GM18505 (cell line): ENCODE measurements around the gene COA7.

Experiments used
- ATAC-seq: cut with Tn5 transposase; IDR thresholded peaks from one replicate; pipeline ENCODE4 v1.9.1; 2021; ENCODE audit not compliant: unreplicated experiment
- POLR2A ChIP-seq: IDR thresholded peaks from 4 replicates; pipeline ENCODE4 v1.6.1; 2011; ENCODE audit warnings: borderline replicate concordance; ENCODE audit not compliant: insufficient read depth, insufficient read length; ENCODE audit errors: extremely low read depth

Gene COA7

DNA sequence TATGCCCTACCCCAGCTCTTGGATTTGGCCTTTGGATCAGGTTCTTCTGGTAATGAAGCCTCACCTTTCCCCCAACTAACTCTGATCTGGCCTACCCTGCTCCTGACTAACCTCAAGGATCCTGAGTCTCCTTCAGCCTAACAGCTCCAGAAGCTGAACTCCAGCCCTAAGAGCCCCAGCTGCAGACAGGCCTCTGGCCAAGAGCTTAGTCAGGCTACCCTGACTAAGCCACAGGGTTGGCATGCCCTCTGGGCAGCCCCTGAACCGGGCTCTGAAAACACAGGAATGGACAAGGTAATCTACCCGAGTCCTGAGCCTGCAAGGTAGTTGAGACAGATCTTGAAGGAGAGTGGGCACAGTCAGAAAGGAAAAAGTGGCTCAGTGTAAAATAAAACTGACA lies 29.4 kb downstream of the COA7 start:
- no peak for TF ChIP-seq POLR2A
- ATAC-seq: no peak

DNA sequence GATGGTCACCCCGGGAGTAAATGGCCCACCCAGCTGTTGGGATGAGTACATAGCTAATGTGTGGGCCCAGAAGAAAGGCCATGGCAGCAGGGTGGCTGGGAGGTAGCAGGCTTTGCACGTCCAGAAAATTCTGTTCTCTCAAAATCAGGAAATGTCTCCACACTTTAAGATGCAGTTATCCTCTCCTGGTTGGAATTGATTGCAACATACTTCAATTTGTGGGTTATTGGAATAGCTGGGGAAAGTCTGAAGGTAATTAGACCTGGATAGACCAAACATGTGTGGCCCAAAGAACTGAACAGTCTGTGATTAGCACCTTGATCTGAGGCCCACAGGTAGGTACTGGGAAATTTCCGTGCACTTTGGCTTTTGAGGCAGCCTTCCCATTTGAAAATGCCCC lies 30.2 kb downstream of the COA7 start:
- no peak for TF ChIP-seq POLR2A
- no peak for ATAC-seq

DNA sequence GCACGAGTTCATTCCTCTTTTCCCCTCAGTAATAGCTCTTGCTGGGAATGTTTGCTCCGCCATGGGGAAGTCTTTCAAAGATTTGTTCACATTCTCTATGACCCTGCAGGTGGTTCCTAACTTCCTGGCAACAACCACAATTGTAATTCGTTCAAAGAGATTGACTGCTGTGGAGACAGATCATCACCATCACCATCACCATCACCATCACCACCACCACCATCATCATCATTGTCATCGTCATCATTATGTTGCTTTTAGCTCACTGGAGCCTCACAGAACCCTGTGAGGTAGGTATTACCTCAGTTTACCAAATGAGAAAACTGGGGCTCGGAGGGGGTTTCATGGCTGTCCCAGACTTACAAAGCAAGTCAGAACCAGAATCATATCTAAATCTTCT lies 30.9 kb downstream of the COA7 start:
- no peak for ATAC-seq
- no peak for TF ChIP-seq POLR2A

DNA sequence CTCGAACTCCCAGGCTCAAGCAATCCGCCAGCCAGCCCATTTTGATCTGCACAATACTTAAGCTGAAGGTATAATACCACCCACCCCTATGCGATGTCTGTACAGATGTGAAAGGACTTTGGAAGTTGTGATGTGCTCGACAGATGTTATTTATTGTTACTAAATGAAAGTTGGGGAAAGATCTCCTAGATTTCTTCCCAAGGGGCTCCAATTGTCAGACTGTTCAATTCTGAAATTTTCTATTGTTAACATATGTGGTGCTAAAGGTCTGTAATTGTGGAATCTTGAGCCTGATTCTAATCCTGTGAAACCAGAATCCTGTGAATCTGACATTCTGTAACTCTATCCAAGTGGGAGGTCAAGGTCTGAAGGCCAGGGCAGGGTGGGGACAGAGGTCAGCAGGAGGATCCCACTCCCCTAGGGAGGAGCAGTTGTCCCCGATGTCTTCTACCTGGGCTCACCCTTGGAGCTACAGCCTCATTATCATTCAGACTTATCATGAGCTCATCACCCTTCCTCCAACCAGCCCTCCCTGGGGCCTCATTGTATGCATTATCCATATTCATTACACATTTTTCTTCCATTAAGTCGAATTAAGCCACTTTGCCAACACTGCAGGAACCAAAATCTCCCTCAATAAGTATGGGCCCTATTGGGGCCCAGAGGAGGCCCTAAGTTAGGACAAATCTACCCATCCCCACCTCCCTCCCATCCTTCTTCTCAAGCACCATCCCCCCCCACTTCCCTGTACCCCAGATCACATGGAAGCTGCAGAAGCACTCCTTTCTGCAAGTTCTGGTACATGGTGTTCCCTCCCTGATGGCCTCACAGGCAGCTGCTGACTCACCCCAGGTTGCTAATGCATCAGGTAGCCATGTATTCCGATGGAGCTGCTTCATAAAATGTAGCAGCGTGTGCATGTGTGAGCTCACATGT lies 32.9 kb downstream of the COA7 start:
- ATAC-seq: no peak
- TF ChIP-seq POLR2A: no peak

DNA sequence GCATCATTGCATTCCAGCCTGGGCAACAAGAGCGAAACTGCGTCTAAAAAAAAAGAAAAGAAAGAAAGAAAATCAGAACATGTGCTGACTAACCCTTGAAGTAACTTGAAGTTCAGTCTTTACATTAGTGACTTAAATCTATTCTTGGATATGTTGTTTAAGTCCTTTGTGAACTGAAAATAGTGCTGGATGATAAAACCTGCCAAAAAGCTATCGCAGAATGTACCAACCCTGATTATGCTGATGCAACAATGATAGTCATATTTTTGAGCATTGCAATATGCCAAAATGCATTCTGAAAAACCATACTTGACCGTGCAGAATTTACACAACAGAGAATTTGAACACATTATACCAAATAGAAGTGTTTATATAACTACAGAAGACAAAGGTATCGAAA lies 34.4 kb downstream of the COA7 start:
- ATAC-seq: no peak
- no peak for TF ChIP-seq POLR2A

DNA sequence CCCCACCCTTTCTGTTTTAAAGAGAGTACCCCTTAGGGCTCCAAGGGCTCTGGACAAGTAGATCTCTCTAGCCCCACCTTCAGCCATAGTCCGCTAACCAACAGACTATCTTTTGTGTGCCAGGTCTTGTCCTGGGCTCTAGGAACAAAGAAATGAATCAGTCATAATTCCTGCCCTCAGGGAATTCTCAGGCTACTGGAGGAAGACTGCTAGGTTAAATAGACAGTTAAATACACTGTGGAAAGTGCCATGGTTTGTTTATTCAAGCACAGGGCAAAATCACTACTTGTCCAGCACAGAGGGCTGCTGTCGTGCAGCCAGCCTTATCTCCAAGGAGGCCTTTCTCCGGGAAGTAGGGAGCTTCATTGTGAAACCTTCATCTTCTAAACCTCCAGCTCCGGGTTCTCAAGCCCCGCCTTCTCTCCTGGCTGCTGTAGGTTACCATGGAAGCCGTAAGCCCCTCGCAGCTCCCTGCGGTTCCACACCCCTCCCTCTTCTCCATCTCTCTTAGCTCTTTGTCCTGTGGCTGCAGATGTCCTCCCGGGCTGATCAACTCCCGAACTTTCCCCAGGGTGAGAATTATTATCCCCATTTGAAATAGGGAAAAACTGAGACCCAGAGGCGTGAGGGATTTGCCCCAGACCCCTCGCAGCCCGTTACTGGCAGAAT lies 35.4 kb downstream of the COA7 start:
- no peak for TF ChIP-seq POLR2A
- no peak for ATAC-seq

DNA sequence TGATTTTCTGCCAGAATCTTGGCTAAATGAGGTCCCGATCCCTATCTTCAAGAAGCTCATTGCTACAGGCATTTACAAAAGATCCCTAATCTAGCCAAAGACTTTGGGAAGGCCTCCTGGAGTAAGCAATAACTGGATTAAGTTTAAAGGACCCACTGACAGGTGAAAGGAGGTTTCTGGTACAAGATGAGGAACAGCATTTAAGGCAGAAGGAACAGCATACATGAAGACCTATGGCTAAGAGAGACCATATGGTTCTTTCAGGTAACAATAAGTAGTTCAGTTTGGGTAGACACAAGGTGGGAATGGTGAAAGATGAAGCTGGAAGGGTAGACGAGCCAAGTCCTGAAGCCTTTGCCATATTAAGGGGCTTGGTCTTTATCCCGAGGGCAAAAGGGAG lies 37.3 kb downstream of the COA7 start:
- no peak for TF ChIP-seq POLR2A
- ATAC-seq: no peak

DNA sequence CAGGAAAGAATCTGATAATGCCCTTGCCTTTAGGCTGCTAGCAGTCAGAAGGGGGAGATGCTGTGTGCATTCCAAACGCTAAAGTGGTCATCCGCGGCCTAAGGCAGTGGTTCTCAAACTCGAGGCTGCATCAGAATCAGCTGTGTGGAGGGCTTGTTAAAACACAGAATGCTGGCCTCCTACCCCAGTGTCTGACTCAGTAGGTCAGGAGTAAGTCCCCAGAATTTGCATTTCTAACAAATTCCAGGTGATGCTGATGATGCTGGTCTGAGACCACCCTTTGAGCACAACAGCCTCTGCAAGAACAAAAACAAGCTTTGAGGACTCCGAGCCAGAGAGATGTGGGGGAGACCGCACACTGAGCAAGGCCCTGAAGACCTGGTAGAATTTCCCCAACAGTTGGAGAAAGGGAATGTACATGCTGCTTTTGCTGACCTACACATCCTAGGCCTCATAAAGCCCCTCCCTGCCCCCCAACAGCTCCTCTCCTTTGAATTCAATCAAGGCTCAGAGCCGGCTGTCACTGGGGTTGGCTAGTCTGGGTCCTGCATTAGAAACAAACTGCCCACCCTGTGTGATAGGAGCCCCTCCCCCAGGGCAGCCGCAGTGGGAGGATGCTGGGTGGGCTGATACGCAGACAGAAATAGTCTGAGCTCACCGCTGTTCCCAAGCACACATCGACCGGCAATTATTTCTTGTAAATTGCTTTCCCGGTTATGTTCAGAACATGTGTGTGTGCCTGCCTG lies 38.1 kb downstream of the COA7 start:
- no peak for ATAC-seq
- TF ChIP-seq POLR2A: no peak

DNA sequence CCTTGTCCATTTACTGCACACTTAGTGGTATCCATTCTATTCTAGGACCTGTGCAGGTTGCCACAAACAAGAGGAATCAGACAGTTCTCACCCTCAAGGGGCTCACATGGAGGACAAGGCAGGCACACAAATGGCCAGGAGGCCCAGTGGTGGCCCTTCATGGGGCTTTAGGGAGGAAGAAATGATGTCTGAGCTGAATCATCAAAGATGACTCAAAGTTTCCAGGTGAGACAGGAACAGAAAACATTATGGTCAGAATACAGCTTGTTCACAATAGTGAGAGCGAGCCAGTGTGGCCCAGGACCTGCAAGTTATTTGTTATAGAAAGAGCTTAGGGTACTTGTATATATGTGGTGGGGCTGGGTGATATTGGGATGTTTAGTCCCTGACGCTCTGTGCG lies 38.8 kb downstream of the COA7 start:
- no peak for TF ChIP-seq POLR2A
- no peak for ATAC-seq

DNA sequence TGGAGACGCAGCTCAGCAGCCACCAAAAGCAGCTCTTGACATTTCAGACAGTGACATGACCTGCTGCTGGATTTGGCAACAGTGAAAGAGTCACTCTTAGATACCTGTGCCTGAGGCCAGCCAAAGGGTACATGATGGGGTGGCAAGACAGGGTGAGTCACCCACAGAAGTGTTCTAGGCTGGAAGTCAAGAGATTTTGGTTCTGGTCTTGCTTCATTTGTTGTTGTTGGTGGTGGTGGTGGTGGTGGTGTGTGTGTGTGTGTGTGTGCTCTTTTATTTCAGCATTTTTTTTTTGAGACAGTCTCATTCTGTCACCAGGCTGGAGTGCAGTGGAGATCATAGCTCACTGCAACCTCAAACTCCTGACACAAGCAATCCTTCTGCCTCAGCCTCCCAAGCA lies 39.4 kb downstream of the COA7 start:
- no peak for TF ChIP-seq POLR2A
- no peak for ATAC-seq

DNA sequence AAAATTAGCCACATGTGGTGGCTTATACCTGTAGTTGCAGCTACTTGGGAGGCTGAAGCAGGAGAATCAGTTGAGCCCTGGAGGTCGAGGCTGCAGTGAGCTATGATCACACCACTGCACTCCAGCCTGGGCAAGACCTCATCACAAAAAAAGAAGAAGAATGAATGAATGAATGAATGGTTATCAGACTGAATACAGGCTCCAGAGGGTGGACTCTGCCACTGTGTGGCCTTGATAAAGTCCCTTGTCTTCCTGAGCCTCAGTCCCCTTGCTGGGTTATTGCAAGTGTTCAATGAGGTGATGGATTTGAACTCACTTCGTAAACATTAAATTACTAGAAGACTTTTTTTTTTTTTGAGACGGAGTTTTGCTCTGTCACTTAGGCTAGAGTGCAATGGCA lies 40.4 kb downstream of the COA7 start:
- no peak for ATAC-seq
- no peak for TF ChIP-seq POLR2A

DNA sequence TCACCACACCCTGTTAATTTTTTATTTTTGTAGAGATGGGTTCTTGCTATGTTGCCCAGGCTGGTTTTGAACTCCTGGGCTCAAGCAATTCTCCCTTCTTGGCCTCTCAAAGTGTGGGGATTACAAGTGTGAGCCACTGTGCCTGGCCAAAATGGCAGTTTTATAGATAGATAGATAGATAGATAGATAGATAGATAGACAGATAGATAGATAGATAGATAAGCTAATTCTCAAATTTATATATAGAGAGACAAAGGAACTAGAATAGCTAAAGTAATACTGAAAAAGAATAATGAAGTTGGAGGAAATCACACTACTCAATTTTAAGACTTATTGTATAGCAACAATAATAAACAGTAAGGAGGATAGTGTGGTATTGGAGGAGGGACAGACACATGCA lies 44.1 kb downstream of the COA7 start:
- no peak for ATAC-seq
- no peak for TF ChIP-seq POLR2A

DNA sequence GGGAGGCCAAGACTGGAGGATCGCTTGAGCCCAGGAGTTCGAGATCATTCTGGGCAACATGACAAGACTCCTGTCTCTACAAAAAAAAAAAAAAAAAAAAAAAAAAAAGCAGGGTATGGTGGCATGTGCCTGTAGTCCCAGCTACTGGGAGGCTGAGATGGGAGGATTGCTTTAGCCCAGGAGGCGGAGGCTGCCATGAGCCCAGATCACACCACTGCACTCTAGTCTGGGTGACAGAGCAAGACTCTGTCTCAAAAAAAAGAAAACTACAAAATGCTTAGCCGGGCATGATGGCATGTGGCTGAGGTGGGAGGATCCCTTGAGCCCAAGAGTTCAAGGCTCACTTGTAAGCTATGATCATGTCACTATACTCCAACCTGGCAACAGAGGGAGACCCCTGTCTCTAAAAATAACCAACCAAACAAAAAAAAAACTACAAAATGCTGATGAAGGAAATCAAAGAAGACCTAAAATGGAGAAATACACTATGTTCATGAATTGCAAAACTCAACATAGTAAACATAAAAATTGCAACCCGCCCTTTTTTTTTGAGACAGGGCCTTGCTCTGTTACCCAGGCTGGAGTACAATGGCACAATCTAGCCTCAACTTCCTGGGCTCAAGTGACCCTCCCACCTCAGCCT lies 44.8 kb downstream of the COA7 start:
- ATAC-seq: no peak

DNA sequence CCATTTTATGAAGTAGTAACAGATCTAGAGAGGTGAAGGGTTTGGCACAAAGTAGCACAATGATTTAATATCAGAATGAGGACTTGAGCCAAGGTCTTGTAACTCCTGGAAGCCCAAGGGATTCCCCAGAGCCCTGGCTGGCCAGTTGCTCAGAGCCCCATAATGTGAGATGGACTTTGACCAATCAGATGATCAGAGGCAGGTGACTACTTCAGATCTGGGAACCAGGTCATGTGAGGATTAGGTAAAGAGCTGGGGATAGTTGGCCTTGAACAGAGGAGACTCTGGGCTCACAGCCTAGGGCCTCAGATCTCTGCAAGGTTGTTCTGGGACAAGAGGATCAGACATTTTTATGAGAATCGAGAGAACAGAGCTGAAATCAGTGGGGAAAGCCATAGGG lies 46.2 kb downstream of the COA7 start:
- ATAC-seq: no peak
- TF ChIP-seq POLR2A: no peak

More for the DNA sequence above, 44.8 kb downstream of the COA7 start:
- TF ChIP-seq POLR2A: no peak

DNA sequence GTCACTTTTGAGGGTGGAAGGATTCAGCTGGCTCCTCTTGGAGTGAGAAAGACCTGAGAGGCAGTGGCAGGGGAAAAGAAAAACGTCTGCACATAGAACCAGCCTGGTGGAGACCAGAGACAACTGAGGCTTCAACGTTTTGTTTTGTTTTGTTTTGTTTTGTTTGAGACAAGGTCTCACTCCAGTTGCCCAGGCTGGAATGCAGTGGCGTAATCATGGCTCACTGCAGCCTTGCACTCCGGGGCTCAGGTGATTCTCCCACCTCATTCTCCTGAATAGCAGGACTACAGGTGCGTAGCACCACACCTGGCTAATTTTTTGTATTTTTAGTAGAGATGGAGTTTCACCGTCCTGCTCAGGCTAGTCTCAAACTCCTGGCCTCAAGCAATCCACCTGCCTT lies 52.9 kb downstream of the COA7 start:
- no peak for TF ChIP-seq POLR2A
- no peak for ATAC-seq
